HG03457 (cell line): ENCODE measurements around the gene ZSWIM3.

ENCODE experiments used
- ATAC-seq: cut with Tn5 transposase; IDR thresholded peaks from one replicate; pipeline ENCODE4 v1.9.1; 2021; ENCODE audit warnings: moderate number of reproducible peaks; ENCODE audit not compliant: unreplicated experiment

The ZSWIM3 gene

DNA sequence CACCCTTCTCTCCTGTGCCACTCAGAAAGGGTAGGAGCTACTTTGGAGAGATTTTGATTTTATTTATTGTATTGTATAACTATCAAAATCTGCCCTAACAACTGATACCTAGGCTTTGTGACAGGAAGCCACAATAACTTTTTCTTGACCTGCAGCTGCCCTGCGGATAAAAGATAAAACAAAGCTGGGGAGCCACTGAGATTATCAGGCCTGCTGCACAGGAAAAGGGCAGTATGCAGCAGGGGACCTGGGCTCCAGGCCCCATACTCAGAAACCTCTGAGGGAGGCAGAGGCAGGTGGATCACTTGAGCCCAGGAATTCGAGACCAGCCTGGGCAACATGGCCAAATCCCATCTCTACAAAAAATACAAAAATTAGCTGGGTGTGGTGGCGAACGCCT, 24.8 kb upstream of the ZSWIM3 start:
- ATAC-seq = no peak

DNA sequence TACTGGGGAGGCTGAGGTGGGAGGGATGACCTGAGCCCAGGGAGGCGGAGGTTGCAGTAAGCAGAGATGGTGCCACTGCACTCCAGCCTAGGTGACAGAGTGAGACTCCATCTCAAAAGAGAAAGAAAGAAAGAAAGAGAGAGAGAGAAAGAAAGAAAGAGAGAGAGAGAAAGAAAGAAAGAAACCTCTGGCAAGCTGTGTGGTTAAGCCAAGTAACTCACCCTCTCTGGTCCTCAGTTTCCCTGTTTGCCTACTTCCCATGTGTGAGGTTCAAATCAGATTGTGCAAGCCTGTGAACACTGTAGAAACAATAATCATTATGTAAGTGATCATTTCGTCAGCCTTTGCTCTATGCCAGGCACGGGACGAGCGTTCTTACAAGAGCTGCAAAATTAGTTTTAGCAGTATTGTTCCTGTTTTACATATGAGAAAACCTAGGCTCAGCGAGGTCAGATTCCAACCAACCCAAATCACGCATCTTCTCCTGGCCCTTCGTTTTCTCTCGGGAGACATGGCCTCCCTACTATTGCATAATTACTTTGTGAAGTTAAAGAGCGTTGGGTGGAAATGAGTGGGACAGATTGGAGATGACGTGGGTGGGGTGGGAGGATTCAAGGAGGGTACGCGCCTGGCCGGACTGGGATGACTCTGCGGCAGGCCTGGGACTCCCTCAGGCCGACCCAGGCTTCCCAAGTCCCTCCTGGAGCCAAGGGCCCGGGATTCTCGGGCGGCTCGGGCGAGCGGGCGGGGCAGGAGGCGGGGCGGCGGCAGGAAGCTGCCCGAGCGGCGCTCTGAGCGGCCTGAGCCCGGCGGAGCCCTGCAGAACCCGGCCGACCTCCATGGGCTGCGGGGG, 24.2 kb upstream of the ZSWIM3 start, which contains the start of gene SNX21:
Gene SNX21 (plus strand): TSS at position 770 of the 853 bp plus-strand sequence. CDS start 121 bp downstream, outside the sequence.
- no peak for ATAC-seq

DNA sequence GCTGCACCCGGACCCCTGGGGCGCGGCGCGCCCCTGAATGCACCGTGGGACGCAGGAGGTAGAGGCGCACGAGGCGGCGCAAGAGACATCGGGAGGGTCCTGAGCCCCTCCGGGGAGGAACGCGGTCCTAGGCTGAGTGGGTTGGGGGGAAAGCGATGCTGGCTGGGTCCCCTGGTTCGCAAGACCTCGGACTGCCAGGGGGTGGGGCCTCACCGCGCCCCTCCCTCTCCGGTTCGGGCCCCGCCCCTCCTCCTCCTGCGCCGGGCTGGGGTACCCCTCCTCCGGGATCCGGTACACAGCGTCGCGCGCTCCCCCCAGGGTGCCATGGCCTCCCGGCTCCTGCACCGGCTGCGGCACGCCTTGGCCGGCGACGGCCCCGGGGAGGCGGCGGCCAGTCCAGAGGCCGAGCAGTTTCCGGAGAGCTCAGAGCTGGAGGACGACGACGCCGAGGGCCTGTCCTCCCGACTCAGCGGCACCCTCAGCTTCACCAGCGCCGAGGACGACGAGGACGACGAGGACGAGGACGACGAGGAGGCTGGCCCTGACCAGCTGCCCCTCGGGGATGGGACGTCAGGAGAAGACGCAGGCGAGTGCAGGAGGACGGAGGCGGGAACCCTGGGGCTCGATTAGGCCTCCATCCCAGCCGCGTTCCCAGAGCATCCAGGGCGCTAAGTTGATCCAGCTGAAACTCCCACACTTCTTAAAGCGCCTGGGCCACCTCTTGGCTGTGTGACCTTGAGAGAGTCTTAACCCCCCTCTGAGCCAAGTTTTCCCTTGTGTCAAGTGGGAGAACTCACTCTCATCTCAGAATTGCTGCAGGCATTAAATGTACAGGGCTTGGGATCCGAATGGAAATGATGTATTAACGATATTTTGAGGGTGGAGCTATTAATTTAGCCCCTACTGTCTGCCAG, 23.3 kb upstream of the ZSWIM3 start:
- no peak for ATAC-seq

DNA sequence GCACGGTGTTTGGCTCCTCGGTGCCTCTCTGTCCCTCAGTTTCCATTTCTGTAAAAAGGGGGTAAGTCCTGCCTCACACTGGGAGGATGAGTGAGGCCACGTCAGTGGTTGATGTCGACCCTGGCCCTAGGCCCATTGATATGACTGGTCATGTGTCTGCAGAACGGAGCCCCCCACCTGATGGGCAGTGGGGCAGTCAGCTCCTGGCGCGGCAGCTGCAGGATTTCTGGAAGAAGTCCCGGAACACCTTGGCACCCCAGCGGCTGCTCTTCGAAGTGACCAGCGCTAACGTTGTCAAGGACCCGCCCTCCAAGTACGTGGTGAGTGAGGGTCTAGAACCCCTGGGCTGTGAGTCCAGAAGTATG, 22.6 kb upstream of the ZSWIM3 start:
- ATAC-seq = no peak

DNA sequence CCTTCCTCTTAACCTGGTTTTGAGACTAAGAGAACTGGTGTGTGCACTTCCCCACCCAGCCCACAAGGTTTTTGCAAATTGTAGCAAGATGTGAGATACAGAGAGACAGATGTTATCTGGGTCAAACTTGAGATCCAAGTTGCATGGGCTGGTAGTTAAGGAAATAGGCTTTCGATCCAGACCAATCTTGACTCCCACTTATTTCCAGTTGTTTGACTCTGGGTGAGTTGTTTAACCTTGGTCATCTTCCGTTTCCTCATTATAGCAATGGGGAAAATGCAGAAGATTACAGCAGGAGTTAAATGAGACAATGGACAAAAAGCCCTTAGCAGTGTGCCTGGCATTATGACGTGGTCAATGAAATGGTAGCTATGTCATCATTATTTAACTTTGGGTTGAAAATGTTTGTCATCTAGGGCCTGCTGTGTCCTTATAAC, 22.1 kb upstream of the ZSWIM3 start:
- no peak for ATAC-seq

DNA sequence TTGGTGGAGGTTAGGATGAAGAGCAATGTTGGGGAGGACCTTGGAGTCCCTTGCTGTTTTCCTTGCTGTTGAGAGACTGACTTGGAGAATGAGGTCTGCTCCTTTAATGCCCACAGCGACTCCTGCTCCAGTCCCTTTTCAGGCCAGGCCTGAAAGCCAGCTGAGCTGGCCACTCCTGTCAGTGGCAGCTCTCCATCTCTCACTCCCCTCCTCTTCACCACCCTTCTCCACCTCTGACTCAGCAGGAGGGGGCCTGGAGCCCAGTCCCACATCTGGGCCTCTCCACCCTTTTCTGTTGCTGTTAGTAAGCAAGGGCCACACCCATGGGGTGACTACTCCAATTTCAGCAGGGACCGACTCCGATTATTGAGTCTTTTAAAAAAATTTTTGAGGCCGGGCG, 21.6 kb upstream of the ZSWIM3 start:
- no peak for ATAC-seq

DNA sequence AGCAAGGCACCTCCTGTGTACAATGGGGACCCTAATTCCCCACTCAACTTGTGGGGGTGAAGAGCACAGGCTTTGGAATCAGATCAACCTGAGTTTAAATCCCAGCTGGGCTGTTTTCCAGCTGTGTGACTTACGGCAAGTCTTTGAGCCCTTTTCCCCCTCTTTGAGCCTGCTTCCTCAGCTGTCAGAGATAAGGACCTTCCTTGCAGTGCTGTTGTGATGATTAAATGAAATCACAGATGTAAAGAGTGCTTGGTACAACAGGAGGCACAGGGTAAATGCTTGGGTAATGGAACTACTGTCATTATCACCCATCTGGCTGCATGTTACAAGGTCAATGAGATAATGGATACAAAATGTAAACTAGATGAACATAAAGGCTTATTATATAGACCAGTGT, 20.6 kb upstream of the ZSWIM3 start:
- no peak for ATAC-seq

DNA sequence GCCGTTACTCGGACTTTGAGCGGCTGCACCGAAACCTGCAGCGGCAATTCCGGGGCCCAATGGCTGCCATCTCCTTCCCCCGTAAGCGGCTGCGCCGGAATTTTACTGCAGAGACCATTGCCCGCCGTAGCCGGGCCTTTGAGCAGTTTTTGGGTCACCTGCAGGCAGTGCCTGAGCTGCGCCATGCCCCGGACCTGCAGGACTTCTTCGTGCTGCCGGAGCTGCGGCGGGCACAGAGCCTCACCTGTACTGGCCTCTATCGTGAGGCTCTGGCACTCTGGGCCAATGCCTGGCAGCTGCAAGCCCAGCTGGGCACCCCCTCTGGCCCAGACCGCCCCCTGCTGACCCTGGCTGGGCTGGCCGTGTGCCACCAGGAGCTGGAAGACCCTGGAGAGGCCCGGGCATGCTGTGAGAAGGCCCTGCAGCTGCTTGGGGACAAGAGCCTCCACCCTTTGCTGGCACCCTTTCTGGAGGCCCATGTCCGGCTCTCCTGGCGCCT, 16.7 kb upstream of the ZSWIM3 start:
- no peak for ATAC-seq

DNA sequence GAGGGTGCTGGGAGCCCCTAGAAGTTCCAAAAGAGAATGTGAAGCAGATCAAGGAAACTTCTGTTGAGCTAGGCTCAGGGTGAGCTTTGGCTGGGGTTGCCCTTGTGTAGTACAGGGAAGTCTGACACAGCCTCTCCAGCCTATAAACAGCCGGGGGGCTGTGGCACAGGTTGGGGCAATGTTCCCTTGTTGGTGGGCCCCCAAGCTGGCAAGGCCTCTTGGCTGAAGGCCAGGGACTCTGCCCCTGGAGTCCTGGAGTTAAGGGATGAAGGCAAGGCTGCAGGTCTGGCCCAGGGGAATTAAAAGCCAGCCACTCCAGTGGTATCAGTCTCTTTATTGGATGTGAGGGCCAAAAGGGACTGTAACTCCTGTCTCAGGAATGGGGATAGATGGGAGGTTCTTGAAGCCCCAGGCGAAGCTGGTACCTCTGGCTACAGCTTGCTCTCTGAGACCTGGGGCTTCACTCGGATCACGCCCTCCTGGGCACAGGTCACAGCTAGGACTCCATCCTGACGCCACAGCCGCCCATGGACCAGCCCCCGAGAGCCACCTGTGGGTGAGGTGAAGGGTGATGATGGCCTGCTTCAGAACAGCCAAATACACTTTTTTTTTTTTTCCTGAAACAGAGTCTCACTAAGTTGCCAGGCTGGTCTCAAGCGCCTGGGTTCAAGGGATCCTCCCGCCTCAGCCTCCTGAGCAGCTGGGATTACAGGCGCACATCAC, 15.8 kb upstream of the ZSWIM3 start:
- ATAC-seq = no peak

DNA sequence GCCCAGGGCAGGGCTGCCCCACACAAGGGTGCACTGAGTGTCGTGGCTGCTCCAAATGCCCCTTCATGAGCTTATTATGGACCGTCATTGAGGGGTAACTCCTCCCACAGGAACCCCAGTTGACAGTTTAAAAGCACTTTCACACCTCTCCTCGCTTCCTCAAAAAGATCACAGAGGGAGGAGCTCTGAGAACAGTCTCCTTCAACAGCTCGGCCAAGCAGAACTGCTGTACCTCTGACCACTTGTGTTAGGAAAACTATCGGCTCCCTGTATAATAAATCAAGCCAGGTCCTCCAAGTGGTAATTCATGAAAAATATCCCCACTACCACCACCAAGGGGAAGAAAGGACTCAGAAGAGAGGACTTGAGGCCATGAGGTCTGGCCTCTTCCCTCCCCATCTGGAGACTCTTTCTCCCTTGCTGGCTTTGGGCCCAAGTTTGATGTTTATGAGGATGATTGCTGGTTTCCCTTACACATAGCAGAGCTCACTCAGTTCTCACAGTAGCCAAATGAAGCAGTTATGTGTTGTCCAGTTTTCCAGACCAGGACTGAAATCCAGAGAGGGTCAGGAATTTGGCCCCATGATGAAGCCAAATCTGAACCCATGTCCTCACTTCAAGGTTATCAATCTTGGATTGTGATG, 15.1 kb upstream of the ZSWIM3 start:
- ATAC-seq = no peak

DNA sequence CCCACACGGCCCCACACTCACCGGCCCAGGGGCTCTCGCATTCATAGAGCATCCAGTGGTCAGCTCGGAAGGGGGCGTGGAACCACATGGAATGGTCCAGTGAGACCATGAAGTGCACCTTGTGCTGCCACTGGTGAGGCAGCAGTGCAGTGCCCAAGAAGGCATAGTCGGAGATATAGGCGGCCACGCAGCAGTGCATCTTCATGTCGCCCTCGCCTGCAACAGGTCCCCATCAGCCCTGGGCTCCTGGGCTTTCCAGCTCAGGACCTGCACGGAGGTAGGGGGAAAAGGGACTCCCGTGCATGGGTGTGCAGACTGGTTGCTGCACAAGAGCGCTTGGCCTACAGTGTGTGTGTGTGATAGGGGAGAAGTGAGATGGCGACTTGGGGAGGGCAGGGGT, 13.9 kb upstream of the ZSWIM3 start:
- no peak for ATAC-seq

DNA sequence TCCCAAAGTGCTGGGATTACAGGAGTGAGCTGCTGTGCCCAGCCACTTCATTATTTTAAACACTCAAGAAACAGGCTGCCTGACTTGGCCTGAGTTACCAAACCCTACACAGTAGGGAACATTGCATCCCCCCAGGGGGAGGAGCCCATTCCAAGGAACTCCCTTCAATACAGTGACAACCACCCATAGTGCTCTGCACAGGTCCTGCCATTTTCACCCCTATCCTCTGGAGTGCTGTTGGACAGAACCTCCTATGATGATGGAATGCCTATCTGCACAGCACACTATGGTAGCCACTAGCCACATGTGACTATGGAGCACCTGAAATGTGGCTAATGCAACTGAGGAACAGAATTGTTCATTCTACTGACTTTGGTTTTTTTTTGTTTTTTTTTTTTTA, 12.0 kb upstream of the ZSWIM3 start:
- no peak for ATAC-seq

DNA sequence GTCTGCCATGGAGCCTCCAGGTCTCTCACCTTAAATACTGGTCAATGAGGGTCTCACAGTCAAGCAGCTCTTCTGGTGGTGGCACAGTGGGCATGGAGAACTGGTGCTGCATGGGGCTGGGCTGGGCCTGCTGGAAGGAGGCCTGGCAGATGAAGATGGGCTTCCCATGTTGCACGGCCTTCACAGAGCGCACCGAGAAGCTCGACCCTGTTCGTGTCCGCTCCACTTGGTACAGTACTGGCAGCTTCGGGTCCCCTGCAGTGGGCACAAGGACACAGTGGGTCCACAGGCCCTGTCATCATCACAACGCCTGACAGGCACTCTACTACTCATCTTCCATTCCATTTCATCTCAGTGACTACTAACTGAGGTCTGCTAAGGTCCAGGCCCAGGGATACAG, 9.0 kb upstream of the ZSWIM3 start:
- no peak for ATAC-seq

DNA sequence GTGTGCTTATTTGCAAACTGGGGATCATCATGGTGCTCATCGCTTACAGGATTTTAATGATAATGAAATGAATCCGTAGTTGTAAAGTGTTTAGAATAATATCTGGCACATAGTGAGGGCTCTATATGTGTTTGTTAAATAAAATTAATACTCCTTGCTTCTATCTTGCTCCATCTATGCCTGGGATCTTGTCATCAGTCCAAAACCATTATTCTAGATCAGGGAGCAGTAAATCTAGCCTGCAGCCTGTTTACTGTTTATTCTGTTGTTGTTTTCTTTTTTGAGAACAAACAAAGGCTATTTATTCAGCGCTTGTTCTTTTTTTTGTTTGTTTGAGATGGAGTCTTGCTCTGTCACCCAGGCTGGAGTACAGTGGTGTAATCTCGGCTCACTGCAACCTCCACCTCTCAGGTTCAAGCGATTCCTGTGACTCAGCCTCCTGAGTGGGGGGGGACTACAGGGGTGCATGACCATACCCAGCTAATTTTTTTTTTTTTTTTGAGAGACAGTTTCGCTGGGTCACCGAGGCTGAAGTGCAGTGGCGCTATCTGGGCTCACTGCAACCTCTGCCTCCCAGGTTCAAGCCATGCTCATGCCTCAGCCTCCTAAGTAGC, 8.3 kb upstream of the ZSWIM3 start:
- ATAC-seq = no peak

DNA sequence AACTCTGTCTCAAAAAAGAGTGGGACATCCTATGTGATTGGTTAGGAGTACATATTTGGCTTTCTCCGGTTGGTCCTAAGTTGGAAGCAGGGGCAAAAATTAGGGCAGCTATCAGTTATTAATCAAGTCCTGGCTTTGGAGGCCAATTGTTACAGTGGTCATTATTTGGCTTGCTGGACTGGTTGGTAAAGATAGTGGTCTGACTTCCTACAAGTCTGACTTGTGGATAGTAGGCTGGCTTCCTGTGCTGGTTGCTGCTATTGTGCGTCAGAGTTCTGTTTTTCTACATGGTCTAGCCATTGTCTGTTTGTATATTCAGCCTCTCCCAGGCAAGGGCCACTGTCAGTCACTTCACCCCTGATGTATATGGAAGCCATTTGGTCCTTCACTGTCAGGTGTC, 7.2 kb upstream of the ZSWIM3 start:
- no peak for ATAC-seq

DNA sequence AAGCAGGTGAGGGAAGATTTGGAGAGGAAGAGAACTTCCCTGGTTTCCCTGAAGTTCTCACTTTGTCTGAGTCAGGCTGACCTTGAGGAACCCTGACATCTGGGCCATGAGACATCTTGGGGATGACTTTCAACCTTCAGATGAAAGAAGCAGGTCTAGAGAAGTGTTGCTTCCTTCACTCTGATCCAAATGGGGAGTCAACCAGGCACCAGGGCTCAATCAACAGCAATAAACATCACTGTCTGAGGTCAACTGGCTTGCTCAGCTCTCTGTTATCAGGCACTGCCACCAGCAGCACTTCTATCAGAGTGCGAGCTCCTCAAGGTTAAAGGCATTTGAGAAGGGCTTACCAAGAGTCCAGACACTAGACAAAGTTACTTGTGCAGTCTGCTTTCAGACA, 6.5 kb upstream of the ZSWIM3 start:
- no peak for ATAC-seq

DNA sequence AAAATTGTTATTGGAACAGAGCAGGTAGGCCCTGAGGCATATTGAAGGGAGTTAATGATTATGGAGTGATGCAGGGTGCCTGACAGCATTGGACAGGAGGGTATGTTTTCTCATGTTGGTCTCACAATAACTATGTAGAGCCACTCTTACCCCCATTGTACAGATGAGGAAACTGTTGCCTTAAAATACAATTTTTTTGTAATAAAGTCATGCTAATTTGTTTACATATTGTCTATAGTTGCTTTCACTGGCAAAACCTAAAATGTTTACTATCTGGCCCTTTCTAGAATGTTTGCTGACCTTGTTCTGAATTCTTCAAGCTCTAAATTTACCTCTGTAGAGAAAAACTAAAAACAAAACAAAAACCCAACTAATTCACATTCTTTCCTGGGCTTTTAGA, 5.9 kb upstream of the ZSWIM3 start:
- ATAC-seq = no peak

DNA sequence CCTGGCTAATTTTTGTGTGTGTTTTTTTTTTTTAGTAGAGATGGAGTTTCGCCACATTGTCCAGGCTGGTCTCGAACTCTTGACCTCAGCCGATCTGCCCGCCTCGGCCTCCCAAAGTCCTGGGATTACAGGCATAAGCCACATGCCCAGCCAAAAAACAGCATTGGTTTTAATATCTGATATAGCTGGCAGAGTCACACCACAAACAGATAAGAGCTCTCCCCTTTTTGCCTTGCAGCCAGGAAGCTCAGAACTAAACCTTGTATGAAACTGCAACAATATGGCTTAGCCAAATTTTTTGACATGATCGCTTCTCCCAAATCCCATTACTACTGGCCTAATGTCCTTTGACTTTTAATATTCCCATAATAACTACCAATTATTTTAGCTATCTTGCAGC, 5.1 kb upstream of the ZSWIM3 start:
- ATAC-seq = no peak

DNA sequence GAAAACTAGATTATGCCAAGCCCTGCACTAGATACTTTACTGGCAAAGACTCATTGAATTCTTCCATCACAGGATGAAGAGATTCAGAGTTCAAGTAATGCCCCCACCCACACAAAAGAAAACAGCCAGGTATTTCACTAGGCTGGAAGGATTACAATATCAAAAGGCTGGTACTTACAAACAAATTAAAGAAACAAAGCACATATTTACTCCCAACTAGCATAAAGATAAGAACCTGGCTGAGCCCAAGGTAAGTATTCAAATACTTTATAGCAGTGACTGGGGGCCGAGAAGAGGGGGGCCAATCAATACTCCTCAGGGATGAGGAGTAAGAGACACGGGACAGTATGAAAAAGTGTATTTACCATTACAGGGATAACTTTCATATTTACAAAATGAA, 3.9 kb upstream of the ZSWIM3 start:
- no peak for ATAC-seq

DNA sequence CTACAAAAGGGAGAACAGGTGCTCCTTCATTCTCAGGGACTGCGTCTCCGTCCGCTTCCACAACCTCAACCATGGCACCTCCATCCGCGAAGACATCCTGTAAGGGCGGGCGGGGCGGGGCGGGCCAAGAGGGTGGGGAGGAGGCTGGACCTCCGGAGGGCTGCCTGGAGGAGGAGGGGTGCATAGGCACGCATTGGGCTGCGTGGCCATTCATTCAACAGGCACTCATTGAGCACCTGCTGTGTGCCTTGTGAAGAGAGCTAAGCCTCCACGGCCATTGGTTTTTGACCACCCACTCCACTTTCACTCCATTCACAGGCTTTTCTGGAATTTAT, 435 bp downstream of the ZSWIM3 start:
- ATAC-seq = no peak
